Skin of body (tissue), 2 donors: ENCODE data around the gene AANAT. TPM values are rescaled to one million over a fixed set of nuclear protein-coding genes. Genes with fewer than 3 reads are reported as not detected.
"Not testable (repeated sequence)": the region's sequence is repeated elsewhere in the genome, so short reads cannot be mapped to it uniquely, and the experiment has no call there.

Source experiments
- DNase-seq: peaks from one replicate; lab custom pipeline; 2025; lab: John Stamatoyannopoulos, UW
- total RNA-seq: library from RNA; depleted of rRNA; stranded (reverse); fragments of >200 nt; gene quantifications from one replicate; pipeline ENCODE4 v1.2.3, GENCODE V29; 2014

The AANAT gene
- total RNA-seq, 1 donor from 2014 or later = not detected

GRCh38 chr17:76502341-76503211 lies 35.2 kb downstream of the AANAT start:
- no peak for DNase-seq

GRCh38 chr17:76504117-76504516 lies 36.7 kb downstream of the AANAT start:
- DNase-seq = no peak

GRCh38 chr17:76506408-76507345 lies 39.3 kb downstream of the AANAT start:
- peak; percentile 24 for DNase-seq

GRCh38 chr17:76508472-76509063 lies 41.2 kb downstream of the AANAT start:
- DNase-seq = not testable (repeated sequence)

- no peak for DNase-seq
These were observed 43.4 kb downstream of the AANAT start for GRCh38 chr17:76510831-76511244.

GRCh38 chr17:76511668-76512365 lies 44.4 kb downstream of the AANAT start:
- no peak for DNase-seq

- DNase-seq = no peak
These were observed 45.2 kb downstream of the AANAT start for GRCh38 chr17:76512366-76513305.

GRCh38 chr17:76513306-76513692 lies 45.9 kb downstream of the AANAT start:
- no peak for DNase-seq

GRCh38 chr17:76514355-76514754 lies 47.0 kb downstream of the AANAT start:
- DNase-seq = not testable (repeated sequence)

- DNase-seq = peak; percentile 42
These were observed 48.0 kb downstream of the AANAT start for GRCh38 chr17:76515274-76515949.

- DNase-seq = no peak
These were observed 50.2 kb downstream of the AANAT start for GRCh38 chr17:76517638-76518038.

- DNase-seq = no peak
These were observed 51.9 kb downstream of the AANAT start for GRCh38 chr17:76519048-76519966.

Other genes with a start within 250 kb of the AANAT start
- 5.2 TPM for gene RNF157, start 227.1 kb upstream of the AANAT start, total RNA-seq
- 8.2 TPM for gene UBALD2, start 202.3 kb upstream of the AANAT start, total RNA-seq
- 2.5 TPM for gene QRICH2, start 159.3 kb upstream of the AANAT start, total RNA-seq
- 53.7 TPM for gene PRPSAP1, start 113.7 kb upstream of the AANAT start, total RNA-seq
- gene SPHK1, start 83.0 kb upstream of the AANAT start, total RNA-seq = 4.1 TPM
- 20.2 TPM for gene UBE2O, start 14.5 kb upstream of the AANAT start, total RNA-seq
- 9.9 TPM for gene RHBDF2, start 33.8 kb downstream of the AANAT start, total RNA-seq
- gene CYGB, start 70.1 kb downstream of the AANAT start, total RNA-seq = 6.9 TPM
- gene PRCD, start 72.4 kb downstream of the AANAT start, total RNA-seq = 2.7 TPM
- gene ST6GALNAC2, start 118.3 kb downstream of the AANAT start, total RNA-seq = 28.0 TPM
- gene ST6GALNAC1, start 176.2 kb downstream of the AANAT start, total RNA-seq = not detected
- gene MXRA7, start 243.4 kb downstream of the AANAT start, total RNA-seq = 66.4 TPM